HG02610 (cell line): ENCODE data around the gene FOXJ3.

Experiments used
- ATAC-seq: cut with Tn5 transposase; IDR thresholded peaks from one replicate; pipeline ENCODE4 v1.9.1; 2021; ENCODE audit warnings: mild to moderate bottlenecking, moderate library complexity; ENCODE audit not compliant: unreplicated experiment

Gene FOXJ3

GRCh38 chr1:42311897-42312296, 23.1 kb downstream of the FOXJ3 start:
- no peak for ATAC-seq

GRCh38 chr1:42311138-42311537, 23.9 kb downstream of the FOXJ3 start:
- no peak for ATAC-seq

- ATAC-seq, result no peak
Observed at GRCh38 chr1:42306977-42307376, 28.1 kb downstream of the FOXJ3 start.

- no peak for ATAC-seq
Observed at GRCh38 chr1:42305639-42306038, 29.4 kb downstream of the FOXJ3 start.

GRCh38 chr1:42302034-42302433, 33.0 kb downstream of the FOXJ3 start:
- no peak for ATAC-seq

- no peak for ATAC-seq
Observed at GRCh38 chr1:42298520-42298919, 36.5 kb downstream of the FOXJ3 start.

- no peak for ATAC-seq
Observed at GRCh38 chr1:42295816-42296215, 39.2 kb downstream of the FOXJ3 start.

GRCh38 chr1:42290130-42290529, 44.9 kb downstream of the FOXJ3 start:
- ATAC-seq, result no peak

- ATAC-seq, result no peak
Observed at GRCh38 chr1:42288311-42288985, 46.6 kb downstream of the FOXJ3 start.

- no peak for ATAC-seq
Observed at GRCh38 chr1:42282867-42283583, 52.0 kb downstream of the FOXJ3 start.

- no peak for ATAC-seq
Observed at GRCh38 chr1:42282024-42282579, 52.9 kb downstream of the FOXJ3 start.

GRCh38 chr1:42280821-42281220, 54.2 kb downstream of the FOXJ3 start:
- no peak for ATAC-seq

GRCh38 chr1:42279055-42279454, 56.0 kb downstream of the FOXJ3 start:
- ATAC-seq, result no peak

- ATAC-seq, result no peak
Observed at GRCh38 chr1:42272920-42273319, 62.1 kb downstream of the FOXJ3 start.

- ATAC-seq, result no peak
Observed at GRCh38 chr1:42267904-42268303, 67.1 kb downstream of the FOXJ3 start.

GRCh38 chr1:42266253-42267135, 68.5 kb downstream of the FOXJ3 start:
- no peak for ATAC-seq

GRCh38 chr1:42264511-42265190, 70.4 kb downstream of the FOXJ3 start:
- ATAC-seq, result no peak

- ATAC-seq, result no peak
Observed at GRCh38 chr1:42263019-42263418, 72.0 kb downstream of the FOXJ3 start.

- ATAC-seq, result no peak
Observed at GRCh38 chr1:42260376-42261070, 74.5 kb downstream of the FOXJ3 start.

- ATAC-seq, result no peak
Observed at GRCh38 chr1:42259739-42260064, 75.3 kb downstream of the FOXJ3 start.
